ENCODE measurements around the gene KBTBD6. TPM values are rescaled to one million over a fixed set of nuclear protein-coding genes. Genes with fewer than 3 reads are reported as not detected.

Gene KBTBD6
- total RNA-seq, 1 donor from 2014 or later: 6.0 TPM

- DNase-seq: no peak
- no peak overlapping the region for H3K4me3 Mint-ChIP-seq
- H3K27ac Mint-ChIP-seq: no peak overlapping the region
- ChIA-PET POLR2A (no interaction called here), CTCF (no interaction called here)
- intact Hi-C loops (cut with micrococcal nuclease): no loop called here
- H3K27me3 Mint-ChIP-seq: no peaks in the 10 kb centered on the region
- no peak for TF ChIP-seq CTCF (IDR thresholded peaks at IDR 0.05)
- no peaks in the 10 kb centered on the region for H3K4me1 Mint-ChIP-seq
- no peak for ATAC-seq (ENCODE audit: low read depth)
- H3K9me3 Mint-ChIP-seq: peaks cover 39% of the 10 kb centered on the region
- H3K36me3 Mint-ChIP-seq (ENCODE audit: low read depth): peaks cover 54% of the 10 kb centered on the region
Measured at GRCh38 chr13:41152005-41152404, 19.4 kb upstream of the KBTBD6 start.

- peaks cover 51% of the 10 kb centered on the region for H3K9me3 Mint-ChIP-seq
- H3K4me3 Mint-ChIP-seq: no peak overlapping the region
- POLR2A ChIA-PET: no interaction called here
Measured at GRCh38 chr13:41150058-41150457, 17.5 kb upstream of the KBTBD6 start.

GRCh38 chr13:41148419-41149283 is 16.0 kb upstream of the KBTBD6 start:
- H3K36me3 Mint-ChIP-seq (ENCODE audit: low read depth): peaks cover 63% of the 10 kb centered on the region
- no peak overlapping the region for H3K4me3 Mint-ChIP-seq
- TF ChIP-seq CTCF (IDR thresholded peaks at IDR 0.05): no peak
- ATAC-seq (ENCODE audit: low read depth) (no peak), DNase-seq (no peak)
- no peak overlapping the region for H3K27ac Mint-ChIP-seq
- ChIA-PET POLR2A (no interaction called here), CTCF (no interaction called here)
- peaks cover 51% of the 10 kb centered on the region for H3K9me3 Mint-ChIP-seq
- no peaks in the 10 kb centered on the region for H3K4me1 Mint-ChIP-seq
- intact Hi-C loops (cut with micrococcal nuclease): no loop called here
- no peaks in the 10 kb centered on the region for H3K27me3 Mint-ChIP-seq

More at GRCh38 chr13:41150058-41150457, 17.5 kb upstream of the KBTBD6 start:
- ATAC-seq (ENCODE audit: low read depth): no peak
- no peaks in the 10 kb centered on the region for H3K27me3 Mint-ChIP-seq
- H3K27ac Mint-ChIP-seq: no peak overlapping the region
- peaks cover 63% of the 10 kb centered on the region for H3K36me3 Mint-ChIP-seq (ENCODE audit: low read depth)
- CTCF ChIA-PET: no interaction called here
- no peaks in the 10 kb centered on the region for H3K4me1 Mint-ChIP-seq
- intact Hi-C loops (cut with micrococcal nuclease): no loop called here
- TF ChIP-seq CTCF (IDR thresholded peaks at IDR 0.05): no peak
- no peak for DNase-seq

- H3K4me3 Mint-ChIP-seq: no peak overlapping the region
- H3K4me1 Mint-ChIP-seq: no peaks in the 10 kb centered on the region
- intact Hi-C loops (cut with micrococcal nuclease): no loop called here
- H3K9me3 Mint-ChIP-seq: peaks cover 28% of the 10 kb centered on the region
- H3K27ac Mint-ChIP-seq: no peak overlapping the region
- no peak for TF ChIP-seq CTCF (IDR thresholded peaks at IDR 0.05)
- ChIA-PET POLR2A (no interaction called here), CTCF (interaction anchor here (0.9 kb wide), 1 partner anchor 72 kb away, joined by 4 read pairs; no protein-coding TSS in a partner anchor)
- ATAC-seq (ENCODE audit: low read depth): no peak
- no peaks in the 10 kb centered on the region for H3K27me3 Mint-ChIP-seq
- peaks cover 38% of the 10 kb centered on the region for H3K36me3 Mint-ChIP-seq (ENCODE audit: low read depth)
- DNase-seq: no peak
Measured at GRCh38 chr13:41145136-41145908, 12.7 kb upstream of the KBTBD6 start.

GRCh38 chr13:41144576-41144975 is 12.0 kb upstream of the KBTBD6 start:
- Mint-ChIP-seq H3K9me3 (peaks cover 22% of the 10 kb centered on the region), H3K4me3 (no peak overlapping the region), H3K27me3 (no peaks in the 10 kb centered on the region), H3K36me3 (ENCODE audit: low read depth) (peaks cover 30% of the 10 kb centered on the region), H3K27ac (no peak overlapping the region), H3K4me1 (peaks cover under 1% of the 10 kb centered on the region)
- intact Hi-C loops (cut with micrococcal nuclease): no loop called here
- ATAC-seq (ENCODE audit: low read depth) (no peak), DNase-seq (no peak)
- POLR2A ChIA-PET: no interaction called here
- CTCF ChIA-PET: interaction anchor here (0.9 kb wide), 1 partner anchor 71 kb away, joined by 4 read pairs; no protein-coding TSS in a partner anchor
- no peak for TF ChIP-seq CTCF (IDR thresholded peaks at IDR 0.05)
